Erythroblast (primary cell): ENCODE results near the gene AURKB.

Experiments
- GATA1 ChIP-seq: IDR thresholded peaks from 2 replicates; pipeline ENCODE4 v1.6.1; 2011; ENCODE audit warnings: low read depth, mild to moderate bottlenecking, control low read depth, low read length, moderate library complexity
- POLR2A ChIP-seq: IDR thresholded peaks from 2 replicates; pipeline ENCODE4 v1.6.1; 2011; ENCODE audit warnings: mild to moderate bottlenecking, low read length

DNA sequence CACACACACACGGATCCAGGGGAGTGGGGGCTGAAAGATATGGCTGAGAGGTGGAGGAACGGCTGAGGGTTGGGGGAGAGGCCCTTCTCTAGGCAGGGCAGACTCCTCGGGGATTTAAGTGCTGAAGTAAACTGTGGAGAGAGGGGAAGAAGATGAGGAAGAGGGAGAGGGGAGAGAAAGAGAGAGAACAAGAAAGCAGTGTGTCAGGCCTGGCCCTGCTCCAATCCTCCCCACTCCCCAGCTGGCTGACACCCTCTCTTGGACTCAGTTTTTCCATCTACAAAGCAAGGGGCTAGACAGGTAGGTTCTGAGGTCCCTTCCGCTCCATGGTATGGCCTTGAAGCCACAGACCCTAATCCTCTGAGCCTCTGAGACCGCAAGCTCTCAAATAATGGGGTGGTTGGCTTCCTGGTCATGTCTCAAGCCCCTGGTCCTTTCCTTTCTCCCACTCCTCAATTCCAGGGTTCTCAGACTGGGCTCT, 49.6 kb downstream of the AURKB start:
- no peak for TF ChIP-seq POLR2A
- no peak for TF ChIP-seq GATA1
